Esophagus mucosa (tissue), 1 donor: ENCODE data around the gene RETN. TPM values are rescaled to one million over a fixed set of nuclear protein-coding genes. Genes with fewer than 3 reads are reported as not detected.
A peak's percentile ranks its signal among the peaks of the same experiment; 100 is the strongest.

ENCODE experiments used
- ATAC-seq: fragments of 200-7000 bp; cut with Tn5 transposase; one replicate; pipeline ENCODE4 v1.9.1; 2020
- total RNA-seq: library from RNA; stranded (reverse); gene quantifications from one replicate; pipeline ENCODE4 v1.2.4, GENCODE V29; 2023
- donor health status: DM: yes; HTN: yes; CAD: no.

The RETN gene, protein sequence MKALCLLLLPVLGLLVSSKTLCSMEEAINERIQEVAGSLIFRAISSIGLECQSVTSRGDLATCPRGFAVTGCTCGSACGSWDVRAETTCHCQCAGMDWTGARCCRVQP
- total RNA-seq, result not detected

DNA sequence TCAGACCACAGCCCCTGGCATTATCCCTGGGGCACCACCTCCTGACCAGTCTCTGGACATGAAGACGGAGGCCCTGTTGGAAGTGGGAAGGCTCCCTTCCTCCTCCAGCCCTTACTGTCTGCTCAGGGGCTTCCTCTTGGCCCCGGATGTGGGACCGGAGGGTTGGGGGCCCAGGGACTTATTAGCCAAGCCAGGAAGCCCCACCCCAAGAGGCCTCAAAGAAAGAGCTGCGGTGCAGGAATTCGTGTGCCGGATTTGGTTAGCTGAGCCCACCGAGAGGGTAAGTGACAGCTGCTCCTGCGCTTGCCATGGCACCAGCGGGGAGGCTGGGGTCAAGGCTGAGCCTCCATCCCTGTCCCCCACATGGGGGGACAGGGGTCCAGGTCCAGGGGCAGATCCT, at the start of gene RETN:
Gene RETN (plus strand): TSS at position 208 of the 400 bp plus-strand sequence. CDS start 278 bp downstream, outside the sequence.
- ATAC-seq, result no peak

- ATAC-seq, result peak; percentile 75
Observed at GRCh38 chr19:7619671-7620441, 49.0 kb upstream of the RETN start.

DNA sequence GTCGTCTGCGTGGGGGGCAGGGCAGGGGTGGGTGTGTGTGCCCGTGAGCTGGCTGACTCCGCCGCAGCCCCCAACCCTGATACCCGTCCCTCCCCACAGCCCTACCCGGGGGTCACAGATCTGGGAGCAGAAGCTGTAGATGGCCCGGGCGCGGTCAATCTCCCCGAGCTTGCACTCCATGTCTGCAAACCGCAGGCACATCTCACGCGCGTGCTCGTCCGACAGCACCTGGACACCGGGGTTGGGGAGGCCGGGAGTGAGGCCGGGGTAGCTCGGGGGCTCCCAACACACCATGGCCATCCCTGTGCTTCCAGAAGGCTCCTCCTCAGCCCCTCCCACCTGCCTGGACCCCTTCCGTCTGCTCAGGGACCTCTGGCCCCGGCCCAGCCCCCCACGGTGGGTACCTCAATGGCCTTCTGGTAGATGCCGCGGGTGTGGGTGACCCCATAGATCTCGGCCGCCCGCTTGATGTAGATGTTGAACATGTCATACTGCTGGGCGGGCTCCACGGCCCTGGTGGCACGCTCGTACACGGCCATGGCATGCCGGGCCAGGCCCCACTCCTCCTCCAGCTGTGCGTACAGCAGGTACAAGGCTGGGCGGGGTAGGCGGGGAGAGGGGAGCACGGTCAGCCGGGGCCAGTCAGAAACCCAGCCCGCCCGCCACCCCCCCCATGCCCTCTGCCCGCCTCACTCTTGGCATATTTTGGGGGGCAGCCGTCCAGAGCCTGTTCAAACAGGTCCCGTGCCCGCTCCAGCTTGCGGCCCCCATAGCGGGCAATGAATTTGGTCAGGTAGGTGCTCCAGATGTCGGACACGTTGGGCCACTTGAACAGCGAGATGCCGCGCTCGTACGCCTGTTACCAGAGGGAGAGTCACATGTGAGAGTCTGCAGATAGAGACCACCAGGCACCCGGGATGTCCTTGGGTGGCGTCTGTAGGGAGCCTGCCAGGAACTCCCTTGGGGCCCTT, 48.1 kb upstream of the RETN start:
- no peak for ATAC-seq

- ATAC-seq, result no peak
Observed at GRCh38 chr19:7622933-7623685, 45.7 kb upstream of the RETN start.

DNA sequence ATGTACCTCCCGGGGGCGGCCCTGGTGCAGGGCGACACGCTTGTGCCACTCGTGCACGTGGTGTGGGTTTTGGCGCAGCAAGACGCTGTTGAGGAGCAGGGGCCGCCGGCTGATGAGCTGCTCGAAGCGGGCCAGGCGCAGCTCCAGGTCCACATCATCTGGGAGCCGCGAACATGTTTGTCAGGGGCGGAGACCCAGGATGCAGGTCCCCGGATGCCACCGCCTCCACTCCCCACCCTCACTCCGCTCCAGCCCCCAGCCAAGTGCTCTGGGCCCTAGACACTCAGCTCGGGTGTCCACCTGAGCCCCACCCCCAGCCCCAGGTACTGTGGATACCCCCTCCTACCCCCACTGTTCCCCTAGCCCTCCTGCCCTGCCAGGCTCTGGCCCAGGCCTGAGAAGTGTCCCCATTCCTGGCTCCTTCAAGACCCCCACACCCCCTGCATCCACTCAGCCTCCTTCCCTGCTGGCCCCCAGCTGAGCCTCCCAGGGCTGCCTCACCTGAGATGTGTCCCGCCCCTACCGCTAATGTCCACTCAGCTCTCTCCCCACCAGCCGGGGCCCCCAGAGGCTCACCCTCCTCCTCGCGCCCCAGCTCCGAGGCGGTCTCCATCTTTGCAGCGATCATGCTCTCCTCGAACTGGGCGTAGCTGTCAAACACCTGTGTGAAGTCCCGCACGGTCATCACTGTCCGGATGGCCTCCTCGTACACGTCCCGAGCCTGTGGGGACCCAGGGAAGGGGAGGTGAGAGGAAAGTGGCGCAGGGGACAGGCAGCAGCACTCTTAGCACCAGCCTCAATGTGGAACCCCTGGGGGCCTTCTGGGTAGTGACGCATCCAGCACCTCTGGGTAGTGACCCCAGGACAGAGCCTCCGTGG, 44.9 kb upstream of the RETN start:
- ATAC-seq, result no peak

- ATAC-seq, result no peak
Observed at GRCh38 chr19:7624810-7625209, 44.0 kb upstream of the RETN start.

DNA sequence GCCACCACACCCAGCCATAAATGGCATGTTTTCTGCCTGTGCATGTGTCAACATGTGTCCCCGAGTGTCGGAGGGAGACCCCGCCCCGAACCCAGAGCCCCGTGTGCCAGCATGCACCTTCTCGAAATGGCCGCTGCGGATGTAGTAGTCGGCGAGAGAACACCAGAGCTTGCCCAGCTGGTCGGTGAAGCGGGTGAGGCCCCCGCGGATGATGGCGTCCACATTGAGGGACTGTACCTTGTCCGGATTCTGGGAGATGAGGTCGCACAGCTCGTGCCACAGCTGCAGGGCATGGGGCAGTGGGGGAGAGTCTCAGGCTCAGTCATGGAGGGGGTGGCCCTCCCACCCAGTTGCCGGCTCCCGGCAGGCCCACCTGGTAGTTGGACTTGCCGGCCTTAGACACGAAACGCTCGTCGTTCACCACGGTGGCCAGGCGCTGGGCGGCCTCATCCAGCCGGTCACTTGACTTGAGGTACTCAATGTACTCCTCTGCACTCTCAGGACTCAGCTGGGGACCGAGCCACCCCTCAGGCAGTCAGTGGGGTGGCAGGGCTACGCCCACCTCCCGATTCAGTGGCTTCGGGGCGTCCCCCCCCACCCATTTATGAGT, 43.0 kb upstream of the RETN start:
- ATAC-seq, result no peak

DNA sequence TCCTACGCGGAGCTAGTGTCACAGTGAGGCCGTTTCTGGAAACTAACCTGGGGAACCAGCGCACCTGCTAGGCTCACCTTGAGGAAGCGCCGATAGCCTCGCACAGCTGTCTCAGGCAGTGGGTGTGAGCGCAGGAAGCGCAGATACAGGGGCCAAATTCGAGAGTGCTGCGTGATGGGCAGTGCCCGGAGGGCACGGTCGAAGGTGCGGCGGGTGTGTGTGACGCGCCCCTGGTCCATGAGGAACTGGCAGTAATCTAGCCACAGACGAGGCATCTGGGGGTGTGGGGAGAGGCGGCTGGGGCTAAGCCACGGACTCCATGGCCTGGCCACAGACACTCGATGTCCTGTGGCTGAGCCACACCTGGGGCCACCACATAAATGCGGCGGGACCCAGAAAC, 41.7 kb upstream of the RETN start:
- ATAC-seq, result no peak

DNA sequence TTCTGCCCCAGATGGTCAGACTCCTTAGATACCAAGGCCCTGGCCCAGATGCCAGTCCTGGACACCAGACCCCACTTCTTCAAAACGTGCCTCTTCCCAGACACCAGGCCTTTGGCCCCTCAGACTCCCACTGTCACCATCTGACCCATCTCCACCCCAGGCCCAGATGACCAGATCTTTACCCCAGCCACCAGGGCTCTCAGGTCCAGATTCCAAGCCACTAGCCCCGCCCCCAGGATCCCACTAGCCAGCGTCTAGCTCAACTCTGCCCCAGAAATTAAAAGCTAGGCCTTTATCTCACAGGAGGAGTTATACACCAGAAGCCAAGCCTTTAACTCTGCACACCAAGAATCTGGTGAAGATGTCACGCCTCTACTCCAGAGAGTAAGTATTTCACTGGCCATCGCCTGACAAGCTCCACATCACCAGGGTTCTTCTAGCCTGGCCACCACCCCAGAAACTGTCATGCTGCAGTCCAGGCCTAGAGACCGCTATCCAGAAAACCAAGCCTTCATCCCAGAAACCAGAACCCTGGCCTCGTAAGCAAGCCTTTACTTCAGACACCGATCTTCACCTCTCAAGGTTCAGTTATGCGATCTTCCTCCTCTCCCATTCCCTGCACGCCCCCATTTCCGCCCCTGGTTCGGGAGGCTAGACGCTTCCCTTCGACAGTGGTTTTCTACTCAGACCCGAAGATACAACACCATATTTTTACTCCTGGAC, 40.1 kb upstream of the RETN start:
- no peak for ATAC-seq

GRCh38 chr19:7629347-7630054, 39.3 kb upstream of the RETN start, which contains the start of the genes PET100 and XAB2:
Gene PET100 (plus strand): TSS chr19:7629793. CDS start chr19:7629834, 41 bp downstream.
Gene XAB2 (minus strand): TSS chr19:7629545. CDS start chr19:7629527, 18 bp downstream.
- ATAC-seq, result peak; percentile 94

GRCh38 chr19:7631577-7631976, 37.3 kb upstream of the RETN start:
- ATAC-seq, result no peak

GRCh38 chr19:7632340-7633203, 36.3 kb upstream of the RETN start:
- ATAC-seq, result no peak

- no peak for ATAC-seq
Observed at GRCh38 chr19:7633698-7634097, 35.2 kb upstream of the RETN start, which contains the start of gene PCP2. Gene PCP2 (minus strand): TSS chr19:7633719. CDS start chr19:7633457, 262 bp downstream.

- ATAC-seq, result no peak
Observed at GRCh38 chr19:7635670-7636069, 33.2 kb upstream of the RETN start.

DNA sequence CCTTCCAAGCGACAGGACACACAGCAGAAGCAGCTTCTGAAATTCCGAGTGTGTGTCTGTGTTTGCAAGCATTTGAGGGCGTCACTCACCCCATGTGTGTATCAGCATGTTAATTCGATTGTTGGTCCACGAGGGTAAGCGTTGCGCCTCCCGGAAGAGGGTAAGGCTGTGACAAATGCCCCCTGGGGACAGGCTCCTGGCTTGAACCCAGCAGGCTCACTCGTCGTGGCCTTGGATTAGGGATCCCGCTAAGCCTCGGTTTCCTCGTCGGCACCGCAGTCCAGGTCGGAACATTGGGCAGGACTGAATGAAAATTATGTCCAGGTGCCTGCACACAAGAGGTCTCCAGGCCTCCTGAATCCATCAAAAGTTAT, 32.5 kb upstream of the RETN start:
- no peak for ATAC-seq

- ATAC-seq, result peak; percentile 94
Observed at GRCh38 chr19:7636691-7637373, 32.0 kb upstream of the RETN start, which contains the start of gene STXBP2. Gene STXBP2 (plus strand): TSS chr19:7637110. CDS start chr19:7637150, 40 bp downstream.
